Hepatocyte (in vitro differentiated cells): ENCODE results near the gene SLC45A2.

Experiments used
- CTCF ChIP-seq: fragments of 200-600 bp; sonication (generic); IDR thresholded peaks from 2 replicates; pipeline ENCODE4 v1.5.1; 2016; ENCODE audit warnings: antibody characterized with exemption, mild to moderate bottlenecking; ENCODE audit not compliant: poor library complexity
- EZH2 ChIP-seq: fragments of 200-600 bp; sonication (generic); IDR thresholded peaks from 2 replicates; pipeline ENCODE4 v1.6.1; 2016; ENCODE audit warnings: antibody characterized with exemption, mild to moderate bottlenecking, borderline replicate concordance

- no peak for TF ChIP-seq CTCF
- TF ChIP-seq EZH2 = no peak
Observed at GRCh38 chr5:34011536-34011935, 27.0 kb upstream of the SLC45A2 start.
